Loucy (cell line): Measurements from ENCODE around the gene GRIP1.

Experiments used
- H2AFZ ChIP-seq: fragments of 200-600 bp; sonication (generic); 2 replicates; pipeline ENCODE4 v1.6.0; 2016; ENCODE audit warnings: antibody characterized with exemption, mild to moderate bottlenecking, low read length, moderate library complexity
- H3F3A ChIP-seq: fragments of 200-600 bp; 2 replicates; pipeline ENCODE4 v1.6.0; 2016; ENCODE audit warnings: antibody characterized with exemption, low read depth, mild to moderate bottlenecking
- H3K27me3 ChIP-seq: fragments of 200-600 bp; sonication (generic); 2 replicates; pipeline ENCODE4 v1.6.1; 2014; ENCODE audit warnings: low read length, mild to moderate bottlenecking; ENCODE audit not compliant: insufficient read depth, poor library complexity, severe bottlenecking
- H3K36me3 ChIP-seq: fragments of 200-600 bp; sonication (generic); 2 replicates; pipeline ENCODE4 v1.6.1; 2016; ENCODE audit warnings: low read length; ENCODE audit not compliant: insufficient read depth
- H3K4me1 ChIP-seq: fragments of 200-600 bp; sonication (generic); 2 replicates; pipeline ENCODE4 v1.5.1; 2014; ENCODE audit warnings: low read length, mild to moderate bottlenecking; ENCODE audit not compliant: insufficient read depth, poor library complexity, severe bottlenecking
- H3K4me2 ChIP-seq: fragments of 200-600 bp; sonication (generic); 2 replicates; pipeline ENCODE4 v1.6.0; 2014; ENCODE audit warnings: antibody characterized with exemption, low read length, low read depth, mild to moderate bottlenecking; ENCODE audit not compliant: poor library complexity, severe bottlenecking
- H3K4me3 ChIP-seq: fragments of 200-600 bp; sonication (generic); 2 replicates; pipeline ENCODE4 v1.5.1; 2014; ENCODE audit warnings: low read length, mild to moderate bottlenecking, mixed read lengths; ENCODE audit not compliant: poor library complexity, severe bottlenecking
- H3K79me2 ChIP-seq: fragments of 200-600 bp; sonication (generic); 2 replicates; pipeline ENCODE4 v1.6.1; 2014; ENCODE audit warnings: low read length; ENCODE audit not compliant: insufficient read depth
- H3K9ac ChIP-seq: fragments of 200-600 bp; sonication (generic); 2 replicates; pipeline ENCODE4 v1.6.0; 2014; ENCODE audit warnings: mild to moderate bottlenecking, low read depth, low read length, moderate library complexity; ENCODE audit not compliant: poor library complexity, severe bottlenecking
- H3K9me2 ChIP-seq: fragments of 200-600 bp; sonication (generic); replicated peaks from 2 replicates; pipeline ENCODE4 v1.6.1; 2016; ENCODE audit warnings: low read depth, low read length, mixed read lengths
- H3K9me3 ChIP-seq: fragments of 200-600 bp; sonication (generic); 2 replicates; pipeline ENCODE4 v1.6.1; 2014; ENCODE audit warnings: mild to moderate bottlenecking, antibody characterized with exemption, low read length, low read depth; ENCODE audit not compliant: insufficient read depth
- H4K20me1 ChIP-seq: fragments of 200-600 bp; sonication (generic); 2 replicates; pipeline ENCODE4 v1.6.0; 2014; ENCODE audit warnings: antibody characterized with exemption, low read length, mild to moderate bottlenecking; ENCODE audit not compliant: insufficient read depth, poor library complexity, severe bottlenecking
- EZH2phosphoT487 ChIP-seq: fragments of 200-600 bp; IDR thresholded peaks from 2 replicates; pipeline ENCODE4 v1.6.1; 2018; ENCODE audit warnings: antibody characterized with exemption, mild to moderate bottlenecking, moderate library complexity, borderline replicate concordance
- TF ChIP-seq, protein P1 (sequence below): fragments of 200-600 bp; sonication (generic); conservative IDR thresholded peaks from 2 replicates; pipeline ENCODE4 v1.5.1; 2014; ENCODE audit warnings: mild to moderate bottlenecking, antibody characterized with exemption, low read length

Gene GRIP1

DNA sequence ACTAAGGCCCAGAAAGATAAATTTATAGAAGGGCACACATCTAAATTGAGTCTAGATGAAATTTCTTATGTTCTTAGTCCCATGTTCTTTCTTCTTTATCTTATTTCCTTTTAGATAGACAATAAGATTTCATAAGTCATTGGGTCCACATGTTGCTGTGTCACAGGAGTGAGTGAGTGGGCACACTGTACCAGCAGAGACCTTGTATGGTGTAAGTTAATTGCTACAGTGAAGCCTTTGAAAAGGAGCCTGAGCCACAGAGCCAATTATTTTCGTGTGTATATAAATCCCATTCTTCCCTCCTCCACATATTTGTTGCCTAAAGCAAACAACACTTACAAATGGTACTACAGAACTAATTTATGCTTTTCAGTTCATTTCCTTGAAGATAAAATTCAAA lies 79.1 kb downstream of the GRIP1 start:
- Histone ChIP-seq H3K4me3 (no peak overlapping the region), H3F3A (no peaks in the 10 kb centered on the region), H3K9me2 (no peaks in the 10 kb centered on the region), H3K4me2 (no peak overlapping the region), H3K4me1 (no peaks in the 10 kb centered on the region), H3K79me2 (no peaks in the 10 kb centered on the region), H2AFZ (no peak overlapping the region), H3K27me3 (no peaks in the 10 kb centered on the region), H3K9me3 (no peaks in the 10 kb centered on the region), H3K36me3 (no peaks in the 10 kb centered on the region), H4K20me1 (no peaks in the 10 kb centered on the region), H3K9ac (no peak overlapping the region)
- TF ChIP-seq, protein P1, sequence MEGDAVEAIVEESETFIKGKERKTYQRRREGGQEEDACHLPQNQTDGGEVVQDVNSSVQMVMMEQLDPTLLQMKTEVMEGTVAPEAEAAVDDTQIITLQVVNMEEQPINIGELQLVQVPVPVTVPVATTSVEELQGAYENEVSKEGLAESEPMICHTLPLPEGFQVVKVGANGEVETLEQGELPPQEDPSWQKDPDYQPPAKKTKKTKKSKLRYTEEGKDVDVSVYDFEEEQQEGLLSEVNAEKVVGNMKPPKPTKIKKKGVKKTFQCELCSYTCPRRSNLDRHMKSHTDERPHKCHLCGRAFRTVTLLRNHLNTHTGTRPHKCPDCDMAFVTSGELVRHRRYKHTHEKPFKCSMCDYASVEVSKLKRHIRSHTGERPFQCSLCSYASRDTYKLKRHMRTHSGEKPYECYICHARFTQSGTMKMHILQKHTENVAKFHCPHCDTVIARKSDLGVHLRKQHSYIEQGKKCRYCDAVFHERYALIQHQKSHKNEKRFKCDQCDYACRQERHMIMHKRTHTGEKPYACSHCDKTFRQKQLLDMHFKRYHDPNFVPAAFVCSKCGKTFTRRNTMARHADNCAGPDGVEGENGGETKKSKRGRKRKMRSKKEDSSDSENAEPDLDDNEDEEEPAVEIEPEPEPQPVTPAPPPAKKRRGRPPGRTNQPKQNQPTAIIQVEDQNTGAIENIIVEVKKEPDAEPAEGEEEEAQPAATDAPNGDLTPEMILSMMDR: no peak
- TF ChIP-seq EZH2phosphoT487: no peak

DNA sequence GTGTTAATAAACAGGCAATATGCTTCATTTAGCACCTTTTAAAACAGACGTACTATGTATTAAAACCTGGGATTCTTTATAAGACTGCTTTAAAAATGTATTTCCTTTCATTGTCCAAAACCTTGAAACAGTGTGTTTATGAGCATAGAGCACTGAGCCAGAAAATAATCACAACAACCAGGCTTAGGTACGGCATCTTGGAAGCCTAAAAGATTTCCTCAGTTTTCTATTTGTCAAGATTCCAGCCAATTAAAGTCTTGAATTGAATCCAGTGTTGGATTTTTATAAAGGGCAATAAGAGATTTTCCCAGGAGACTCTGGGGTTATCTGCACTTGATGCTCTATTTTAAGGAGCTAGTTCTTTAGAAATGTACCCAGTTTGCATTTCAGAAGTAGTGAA lies 80.3 kb downstream of the GRIP1 start:
- Histone ChIP-seq H3K9me2 (no peaks in the 10 kb centered on the region), H4K20me1 (no peaks in the 10 kb centered on the region), H3F3A (no peaks in the 10 kb centered on the region), H3K4me1 (no peaks in the 10 kb centered on the region), H3K79me2 (no peaks in the 10 kb centered on the region), H3K4me2 (no peak overlapping the region), H3K36me3 (no peaks in the 10 kb centered on the region), H3K9ac (no peak overlapping the region), H3K9me3 (no peaks in the 10 kb centered on the region), H3K4me3 (no peak overlapping the region), H3K27me3 (no peaks in the 10 kb centered on the region), H2AFZ (no peak overlapping the region)
- TF ChIP-seq EZH2phosphoT487: no peak
- TF ChIP-seq, protein P1: no peak

DNA sequence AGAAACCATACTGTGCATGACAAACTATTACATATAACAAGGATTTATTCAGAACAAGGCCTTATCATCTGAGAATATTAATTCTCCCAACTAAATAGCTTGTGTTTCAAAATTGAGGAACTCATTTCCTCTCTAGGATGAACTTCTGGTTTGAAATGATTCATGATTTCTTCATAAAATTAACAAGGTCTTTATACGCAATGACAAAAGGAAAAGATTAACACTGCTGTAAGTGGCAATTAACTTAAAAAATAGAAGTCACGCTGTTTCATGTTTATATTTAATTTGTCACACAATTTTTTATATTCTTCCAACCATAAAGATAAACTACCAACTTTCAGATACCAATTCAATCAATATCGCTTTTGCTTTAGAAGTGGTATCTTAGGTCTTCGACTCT lies 80.8 kb downstream of the GRIP1 start:
- no peaks in the 10 kb centered on the region for H3K79me2 ChIP-seq
- H2AFZ ChIP-seq: no peak overlapping the region
- no peaks in the 10 kb centered on the region for H3K9me3 ChIP-seq
- H3K36me3 ChIP-seq: no peaks in the 10 kb centered on the region
- H3K4me3 ChIP-seq: no peak overlapping the region
- H3K4me2 ChIP-seq: no peak overlapping the region
- no peaks in the 10 kb centered on the region for H4K20me1 ChIP-seq
- no peak for TF ChIP-seq EZH2phosphoT487
- H3K27me3 ChIP-seq: no peaks in the 10 kb centered on the region
- H3K9ac ChIP-seq: no peak overlapping the region
- no peaks in the 10 kb centered on the region for H3K9me2 ChIP-seq
- no peaks in the 10 kb centered on the region for H3K4me1 ChIP-seq
- no peaks in the 10 kb centered on the region for H3F3A ChIP-seq

DNA sequence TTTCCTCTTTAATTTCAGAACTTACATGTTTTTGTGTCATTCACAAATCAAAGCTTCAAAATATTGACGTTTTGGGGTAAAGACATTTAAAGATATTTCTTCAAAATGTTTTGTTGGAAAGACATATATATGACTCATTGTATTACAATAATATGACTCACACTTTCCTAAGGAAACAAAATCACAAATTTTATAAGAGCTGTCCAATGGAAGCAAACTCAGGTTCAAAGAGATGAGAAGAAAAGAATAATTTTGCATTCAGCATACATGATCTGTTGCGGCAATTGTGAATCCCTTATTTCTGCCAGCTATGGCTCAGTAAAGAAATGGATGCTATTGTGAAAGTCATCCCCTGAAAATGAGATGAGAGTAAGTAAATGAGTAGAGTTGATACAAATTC lies 82.7 kb downstream of the GRIP1 start:
- H3K4me3 ChIP-seq: no peak overlapping the region
- H3K36me3 ChIP-seq: no peaks in the 10 kb centered on the region
- no peaks in the 10 kb centered on the region for H3K9me2 ChIP-seq
- TF ChIP-seq EZH2phosphoT487: no peak
- TF ChIP-seq, protein P1: no peak
- no peaks in the 10 kb centered on the region for H3F3A ChIP-seq
- no peak overlapping the region for H3K9ac ChIP-seq
- H4K20me1 ChIP-seq: no peaks in the 10 kb centered on the region
- no peak overlapping the region for H2AFZ ChIP-seq
- H3K79me2 ChIP-seq: no peaks in the 10 kb centered on the region
- H3K4me2 ChIP-seq: no peak overlapping the region
- no peaks in the 10 kb centered on the region for H3K4me1 ChIP-seq
- no peaks in the 10 kb centered on the region for H3K9me3 ChIP-seq
- H3K27me3 ChIP-seq: no peaks in the 10 kb centered on the region
